PFSK-1 (cell line): Measurements from ENCODE around the gene ADARB1.

Experiments used
- POLR2AphosphoS5 ChIP-seq: IDR thresholded peaks from 2 replicates; pipeline ENCODE4 v1.6.1; 2012; ENCODE audit warnings: low read depth, mild to moderate bottlenecking, control low read depth, low read length, moderate library complexity
- REST ChIP-seq, 2 experiments: IDR thresholded peaks; 2 replicates each; pipeline versions ENCODE4 v1.6.1 to v1.8.0; 2011 to 2012; ENCODE audit warnings: low read depth in 2 of 2, low read length in 2 of 2, control low read depth in 1 of 2, inconsistent platforms in 1 of 2, mild to moderate bottlenecking in 1 of 2, moderate library complexity in 1 of 2; ENCODE audit not compliant: insufficient read depth in 1 of 2
- SIN3A ChIP-seq: IDR thresholded peaks from 2 replicates; pipeline ENCODE4 v1.6.1; 2012; ENCODE audit warnings: mild to moderate bottlenecking, low read length, moderate library complexity, borderline replicate concordance; ENCODE audit not compliant: insufficient read depth

- TF ChIP-seq POLR2AphosphoS5 (no peak), REST (IDR thresholded peaks at IDR 0.05; ENCODE audit: insufficient read depth in 1 of 2, low read depth in 2 of 2, low read length in 2 of 2) (no peak), SIN3A (no peak)
Measured at GRCh38 chr21:45030682-45031570, 43.5 kb upstream of the ADARB1 start.
